K562 (cell line): Measurements from ENCODE around the gene C20orf96. TPM values are rescaled to one million over a fixed set of nuclear protein-coding genes. Genes with fewer than 3 reads are reported as not detected.
A peak's percentile ranks its signal among the peaks of the same experiment; 100 is the strongest.

Source experiments
- DNMT1 ChIP-seq: fragments of 450-650 bp; IDR thresholded peaks from 2 replicates; pipeline ENCODE4 v1.6.1; 2016; ENCODE audit warnings: antibody characterized with exemption, mild to moderate bottlenecking
- PHF21A ChIP-seq: fragments of 450-650 bp; IDR thresholded peaks from 2 replicates; pipeline ENCODE4 v1.6.1; 2017; ENCODE audit warnings: low read depth, borderline replicate concordance
- RBM17 ChIP-seq: fragments of 200-400 bp; formaldehyde crosslinking; IDR thresholded peaks from 2 replicates; pipeline ENCODE4 v1.6.1; 2017; ENCODE audit warnings: low read depth, mild to moderate bottlenecking, low read length, borderline replicate concordance
- STAT5B ChIP-seq: fragments of 250-450 bp; sonication (Bioruptor Pico); IDR thresholded peaks from 2 replicates; pipeline ENCODE4 v1.8.0; 2021; ENCODE audit warnings: mild to moderate bottlenecking, inconsistent platforms
- TFAP4 ChIP-seq: sonication (generic); formaldehyde crosslinking; IDR thresholded peaks from 2 replicates; pipeline ENCODE4 v1.8.0; 2022; ENCODE audit warnings: missing genetic modification reagents, mild to moderate bottlenecking, moderate library complexity, borderline replicate concordance
- ZNF407 ChIP-seq: fragments of 450-650 bp; IDR thresholded peaks from 2 replicates; pipeline ENCODE4 v1.6.1; 2016; ENCODE audit warnings: low read depth
- polyA plus RNA-seq, 8 experiments: library from polyadenylated mRNA; depleted of rRNA in 4 of 8; stranded (reverse) in 5 of 8; unstranded in 3 of 8; fragments of >200 nt; fragmentation: Nextera tagmentation in 2 of 8; fragmentation: Illumina TruSeq in 1 of 8; extraction: Ambion mirVana in 2 of 8; extraction: Trizol in 1 of 8; gene quantifications; 2 replicates each; pipeline versions ENCODE4 v1.2.1 to v1.2.3, GENCODE V29; 2011 to 2014; ENCODE audit warnings: inconsistent platforms in 1 of 8, missing spikeins in 1 of 8
- total RNA-seq, 7 experiments: library from RNA; depleted of rRNA in 6 of 7; stranded (reverse); fragments of >200 nt in 6 of 7; fragmentation: Illumina TruSeq in 2 of 7; extraction: Trizol in 2 of 7; gene quantifications; 2 replicates each; pipeline versions ENCODE4 v1.2.1 to v1.2.3, GENCODE V29; 2011 to 2021; ENCODE audit warnings: low replicate concordance in 1 of 7
- TF ChIP-seq, protein P1 (sequence below): IDR thresholded peaks from 2 replicates; pipeline ENCODE4 v1.6.1; 2011; ENCODE audit warnings: borderline replicate concordance, low read depth, mild to moderate bottlenecking, moderate library complexity, low read length; ENCODE audit not compliant: insufficient read depth, poor library complexity, severe bottlenecking
- TF ChIP-seq, protein P2 (sequence below): sonication (generic); formaldehyde crosslinking; IDR thresholded peaks from 2 replicates; pipeline ENCODE4 v1.8.0; 2022; ENCODE audit warnings: mild to moderate bottlenecking, missing genetic modification reagents

C20orf96 gene
- total and polyA plus RNA-seq, 9 of the 15 experiments (the other 6 are each of a cell fraction or from before 2014, with no cell fraction given), result 1.7 to 11.7 (median 4.2) TPM

GRCh38 chr20:290084-290831 is at the start of gene C20orf96 (continued):
- TF ChIP-seq TFAP4 (peak; percentile 56; the same call in 1 of the 2 replicates), ZNF407 (peak; percentile 92; the same call in 1 of the 2 replicates), STAT5B (no peak), PHF21A (no peak), RBM17 (no peak), DNMT1 (no peak)
- TF ChIP-seq, protein P1, sequence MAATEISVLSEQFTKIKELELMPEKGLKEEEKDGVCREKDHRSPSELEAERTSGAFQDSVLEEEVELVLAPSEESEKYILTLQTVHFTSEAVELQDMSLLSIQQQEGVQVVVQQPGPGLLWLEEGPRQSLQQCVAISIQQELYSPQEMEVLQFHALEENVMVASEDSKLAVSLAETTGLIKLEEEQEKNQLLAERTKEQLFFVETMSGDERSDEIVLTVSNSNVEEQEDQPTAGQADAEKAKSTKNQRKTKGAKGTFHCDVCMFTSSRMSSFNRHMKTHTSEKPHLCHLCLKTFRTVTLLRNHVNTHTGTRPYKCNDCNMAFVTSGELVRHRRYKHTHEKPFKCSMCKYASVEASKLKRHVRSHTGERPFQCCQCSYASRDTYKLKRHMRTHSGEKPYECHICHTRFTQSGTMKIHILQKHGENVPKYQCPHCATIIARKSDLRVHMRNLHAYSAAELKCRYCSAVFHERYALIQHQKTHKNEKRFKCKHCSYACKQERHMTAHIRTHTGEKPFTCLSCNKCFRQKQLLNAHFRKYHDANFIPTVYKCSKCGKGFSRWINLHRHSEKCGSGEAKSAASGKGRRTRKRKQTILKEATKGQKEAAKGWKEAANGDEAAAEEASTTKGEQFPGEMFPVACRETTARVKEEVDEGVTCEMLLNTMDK, result peak; percentile 86
- TF ChIP-seq, protein P2, sequence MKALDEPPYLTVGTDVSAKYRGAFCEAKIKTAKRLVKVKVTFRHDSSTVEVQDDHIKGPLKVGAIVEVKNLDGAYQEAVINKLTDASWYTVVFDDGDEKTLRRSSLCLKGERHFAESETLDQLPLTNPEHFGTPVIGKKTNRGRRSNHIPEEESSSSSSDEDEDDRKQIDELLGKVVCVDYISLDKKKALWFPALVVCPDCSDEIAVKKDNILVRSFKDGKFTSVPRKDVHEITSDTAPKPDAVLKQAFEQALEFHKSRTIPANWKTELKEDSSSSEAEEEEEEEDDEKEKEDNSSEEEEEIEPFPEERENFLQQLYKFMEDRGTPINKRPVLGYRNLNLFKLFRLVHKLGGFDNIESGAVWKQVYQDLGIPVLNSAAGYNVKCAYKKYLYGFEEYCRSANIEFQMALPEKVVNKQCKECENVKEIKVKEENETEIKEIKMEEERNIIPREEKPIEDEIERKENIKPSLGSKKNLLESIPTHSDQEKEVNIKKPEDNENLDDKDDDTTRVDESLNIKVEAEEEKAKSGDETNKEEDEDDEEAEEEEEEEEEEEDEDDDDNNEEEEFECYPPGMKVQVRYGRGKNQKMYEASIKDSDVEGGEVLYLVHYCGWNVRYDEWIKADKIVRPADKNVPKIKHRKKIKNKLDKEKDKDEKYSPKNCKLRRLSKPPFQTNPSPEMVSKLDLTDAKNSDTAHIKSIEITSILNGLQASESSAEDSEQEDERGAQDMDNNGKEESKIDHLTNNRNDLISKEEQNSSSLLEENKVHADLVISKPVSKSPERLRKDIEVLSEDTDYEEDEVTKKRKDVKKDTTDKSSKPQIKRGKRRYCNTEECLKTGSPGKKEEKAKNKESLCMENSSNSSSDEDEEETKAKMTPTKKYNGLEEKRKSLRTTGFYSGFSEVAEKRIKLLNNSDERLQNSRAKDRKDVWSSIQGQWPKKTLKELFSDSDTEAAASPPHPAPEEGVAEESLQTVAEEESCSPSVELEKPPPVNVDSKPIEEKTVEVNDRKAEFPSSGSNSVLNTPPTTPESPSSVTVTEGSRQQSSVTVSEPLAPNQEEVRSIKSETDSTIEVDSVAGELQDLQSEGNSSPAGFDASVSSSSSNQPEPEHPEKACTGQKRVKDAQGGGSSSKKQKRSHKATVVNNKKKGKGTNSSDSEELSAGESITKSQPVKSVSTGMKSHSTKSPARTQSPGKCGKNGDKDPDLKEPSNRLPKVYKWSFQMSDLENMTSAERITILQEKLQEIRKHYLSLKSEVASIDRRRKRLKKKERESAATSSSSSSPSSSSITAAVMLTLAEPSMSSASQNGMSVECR, result peak; percentile 87
